PC-3 (cell line): ENCODE results near the gene LAMA2.

Experiments
- CTCF ChIP-seq: fragments of 300-600 bp; sonication (generic); conservative IDR thresholded peaks from 2 replicates; pipeline ENCODE4 v1.5.1; 2017; ENCODE audit warnings: antibody characterized with exemption, low read depth, mild to moderate bottlenecking, low read length
- EZH2 ChIP-seq: fragments of 300-600 bp; sonication (generic); IDR thresholded peaks from one replicate; pipeline ENCODE4 v1.6.1; 2017; ENCODE audit warnings: antibody characterized with exemption, mild to moderate bottlenecking, low read length; ENCODE audit not compliant: unreplicated experiment
- EZH2phosphoT487 ChIP-seq: fragments of 300-600 bp; sonication (generic); IDR thresholded peaks from 2 replicates; pipeline ENCODE4 v1.6.1; 2018; ENCODE audit warnings: mild to moderate bottlenecking, antibody characterized with exemption, low read length, borderline replicate concordance

- TF ChIP-seq CTCF (no peak), EZH2 (no peak), EZH2phosphoT487 (no peak)
Observed at GRCh38 chr6:128882560-128882959, 378 bp upstream of the LAMA2 start.
